AG09309 (cell line): ENCODE measurements around the gene NEGR1.

ENCODE experiments used
- DNase-seq: peaks from one replicate; pipeline ENCODE4 v3.0.0-alpha.2; 2010; ENCODE audit warnings: low read depth
- H3K4me3 ChIP-seq: 2 replicates; pipeline ENCODE4 v1.5.1; 2011; ENCODE audit warnings: mild to moderate bottlenecking, low read depth, low read length, moderate library complexity; ENCODE audit not compliant: control insufficient read depth
- CTCF ChIP-seq: IDR thresholded peaks from 2 replicates; pipeline ENCODE4 v1.5.1; 2011; ENCODE audit warnings: mild to moderate bottlenecking, low read depth, low read length, inconsistent platforms; ENCODE audit not compliant: insufficient read depth, control insufficient read depth; ENCODE audit errors: missing control alignments

NEGR1 gene

GRCh38 chr1:71862756-71863155 is 419.6 kb downstream of the NEGR1 start:
- no peak overlapping the region for H3K4me3 ChIP-seq
- no peak for DNase-seq
- no peak for TF ChIP-seq CTCF

- no peak overlapping the region for H3K4me3 ChIP-seq
- peak; percentile 50 for DNase-seq
- no peak for TF ChIP-seq CTCF
These were observed 421.3 kb downstream of the NEGR1 start for GRCh38 chr1:71861022-71861421.

- no peak overlapping the region for H3K4me3 ChIP-seq
- DNase-seq, result no peak
- no peak for TF ChIP-seq CTCF
These were observed 422.5 kb downstream of the NEGR1 start for GRCh38 chr1:71859806-71860205.

GRCh38 chr1:71857862-71858261 is 424.5 kb downstream of the NEGR1 start:
- H3K4me3 ChIP-seq, result no peak overlapping the region
- no peak for DNase-seq
- TF ChIP-seq CTCF, result no peak

- no peak for DNase-seq
- no peak overlapping the region for H3K4me3 ChIP-seq
- no peak for TF ChIP-seq CTCF
These were observed 429.0 kb downstream of the NEGR1 start for GRCh38 chr1:71853360-71853759.

GRCh38 chr1:71850936-71851335 is 431.4 kb downstream of the NEGR1 start:
- DNase-seq, result no peak
- no peak for TF ChIP-seq CTCF
- no peak overlapping the region for H3K4me3 ChIP-seq

GRCh38 chr1:71850515-71850914 is 431.8 kb downstream of the NEGR1 start:
- no peak for DNase-seq
- no peak for TF ChIP-seq CTCF
- no peak overlapping the region for H3K4me3 ChIP-seq
